BLaER1 (cell line): ENCODE results near the gene SMIM32.

Experiments used
- H3K27ac ChIP-seq: shearing (Covaris generic); formaldehyde crosslinking; 2 replicates; pipeline ENCODE4 v1.8.1; 2022
- H3K27me3 ChIP-seq: shearing (Covaris generic); formaldehyde crosslinking; 2 replicates; pipeline ENCODE4 v1.8.1; 2022
- H3K36me3 ChIP-seq: shearing (Covaris generic); formaldehyde crosslinking; 2 replicates; pipeline ENCODE4 v1.8.1; 2022
- H3K4me1 ChIP-seq: shearing (Covaris generic); formaldehyde crosslinking; 2 replicates; pipeline ENCODE4 v1.8.1; 2022
- H3K4me2 ChIP-seq: shearing (Covaris generic); formaldehyde crosslinking; 2 replicates; pipeline ENCODE4 v1.8.1; 2022
- H3K4me3 ChIP-seq: shearing (Covaris generic); formaldehyde crosslinking; 2 replicates; pipeline ENCODE4 v1.8.1; 2022
- H3K9ac ChIP-seq: shearing (Covaris generic); formaldehyde crosslinking; 2 replicates; pipeline ENCODE4 v1.8.1; 2022
- H3K9me3 ChIP-seq: shearing (Covaris generic); formaldehyde crosslinking; 2 replicates; pipeline ENCODE4 v1.8.1; 2022
- H4K20me1 ChIP-seq: shearing (Covaris generic); formaldehyde crosslinking; 2 replicates; pipeline ENCODE4 v1.8.1; 2022
- Cebpa-rat ChIP-seq: shearing (Covaris generic); IDR thresholded peaks from 2 replicates; pipeline ENCODE4 v1.8.1; 2022

The SMIM32 gene

GRCh38 chr5:136190091-136190720, 2.8 kb downstream of the SMIM32 start:
- no peak overlapping the region for H3K4me3 ChIP-seq
- H3K9me3 ChIP-seq = peaks cover 24% of the 10 kb centered on the region
- TF ChIP-seq Cebpa-rat = no peak
- H4K20me1 ChIP-seq = no peaks in the 10 kb centered on the region
- H3K4me1 ChIP-seq = no peaks in the 10 kb centered on the region
- no peak overlapping the region for H3K9ac ChIP-seq
- H3K27me3 ChIP-seq = peaks cover 44% of the 10 kb centered on the region
- H3K27ac ChIP-seq = no peak overlapping the region
- peaks cover 41% of the 10 kb centered on the region for H3K36me3 ChIP-seq
- no peak overlapping the region for H3K4me2 ChIP-seq

GRCh38 chr5:136188859-136189258, 4.1 kb downstream of the SMIM32 start:
- H3K9ac ChIP-seq = no peak overlapping the region
- H3K4me1 ChIP-seq = no peaks in the 10 kb centered on the region
- no peaks in the 10 kb centered on the region for H4K20me1 ChIP-seq
- TF ChIP-seq Cebpa-rat = no peak
- peaks cover 41% of the 10 kb centered on the region for H3K27me3 ChIP-seq
- peaks cover 41% of the 10 kb centered on the region for H3K36me3 ChIP-seq
- peaks cover 24% of the 10 kb centered on the region for H3K9me3 ChIP-seq
- no peak overlapping the region for H3K4me3 ChIP-seq
- no peak overlapping the region for H3K27ac ChIP-seq
- no peak overlapping the region for H3K4me2 ChIP-seq

- no peak for TF ChIP-seq Cebpa-rat
- Histone ChIP-seq H3K27me3 (peaks cover 20% of the 10 kb centered on the region), H4K20me1 (no peaks in the 10 kb centered on the region), H3K4me2 (no peak overlapping the region), H3K27ac (no peak overlapping the region), H3K4me1 (no peaks in the 10 kb centered on the region), H3K9ac (no peak overlapping the region), H3K36me3 (peaks cover 36% of the 10 kb centered on the region), H3K9me3 (peaks cover 16% of the 10 kb centered on the region), H3K4me3 (no peak overlapping the region)
Measured at GRCh38 chr5:136186796-136187195, 6.2 kb downstream of the SMIM32 start.

GRCh38 chr5:136185974-136186665, 6.8 kb downstream of the SMIM32 start:
- Histone ChIP-seq H3K4me1 (no peaks in the 10 kb centered on the region), H3K4me3 (no peak overlapping the region), H3K27ac (no peak overlapping the region), H4K20me1 (no peaks in the 10 kb centered on the region), H3K36me3 (peaks cover 34% of the 10 kb centered on the region), H3K4me2 (no peak overlapping the region), H3K9me3 (peaks cover 9% of the 10 kb centered on the region), H3K9ac (no peak overlapping the region), H3K27me3 (peaks cover 13% of the 10 kb centered on the region)
- no peak for TF ChIP-seq Cebpa-rat

- Histone ChIP-seq H4K20me1 (no peaks in the 10 kb centered on the region), H3K27ac (no peak overlapping the region), H3K4me2 (no peak overlapping the region), H3K4me3 (no peak overlapping the region), H3K36me3 (peaks cover 39% of the 10 kb centered on the region), H3K27me3 (no peaks in the 10 kb centered on the region), H3K9ac (no peak overlapping the region), H3K4me1 (peaks cover 5% of the 10 kb centered on the region; the same call in 1 of the 2 replicates), H3K9me3 (no peaks in the 10 kb centered on the region)
- no peak for TF ChIP-seq Cebpa-rat
Measured at GRCh38 chr5:136182618-136183017, 10.3 kb downstream of the SMIM32 start.

GRCh38 chr5:136174021-136174659, 18.8 kb downstream of the SMIM32 start:
- Histone ChIP-seq H3K27ac (no peak overlapping the region), H3K36me3 (peaks cover 74% of the 10 kb centered on the region)

DNA sequence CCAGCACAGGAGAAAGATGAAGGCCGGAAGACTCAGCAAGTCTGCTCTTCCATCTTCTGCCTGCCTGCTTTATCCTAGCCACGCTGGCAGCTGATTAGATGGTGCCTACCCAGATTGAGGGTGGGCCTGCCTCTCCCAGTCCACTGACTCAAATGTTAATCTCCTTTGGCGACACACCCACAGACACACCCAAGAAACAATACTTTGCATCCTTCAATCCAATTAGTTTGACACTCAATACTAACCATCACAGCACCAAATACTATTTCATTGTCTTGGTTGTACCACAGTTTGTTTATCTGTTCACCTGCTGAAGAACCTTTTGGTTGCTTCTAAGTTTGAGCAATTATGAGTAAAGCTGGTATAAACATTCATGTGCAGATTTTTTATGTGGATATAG, 23.7 kb downstream of the SMIM32 start:
- Histone ChIP-seq H3K4me2 (no peak overlapping the region), H3K27me3 (no peaks in the 10 kb centered on the region), H3K27ac (no peak overlapping the region), H3K4me1 (peaks cover 7% of the 10 kb centered on the region; the same call in 1 of the 2 replicates), H4K20me1 (peaks cover 72% of the 10 kb centered on the region), H3K36me3 (peaks cover 59% of the 10 kb centered on the region), H3K9me3 (no peaks in the 10 kb centered on the region), H3K9ac (no peak overlapping the region), H3K4me3 (no peak overlapping the region)
- no peak for TF ChIP-seq Cebpa-rat

More at GRCh38 chr5:136174021-136174659, 18.8 kb downstream of the SMIM32 start:
- peaks cover 5% of the 10 kb centered on the region; the same call in 1 of the 2 replicates for H3K4me1 ChIP-seq
- no peaks in the 10 kb centered on the region for H3K9me3 ChIP-seq
- no peak overlapping the region for H3K9ac ChIP-seq
- no peaks in the 10 kb centered on the region for H3K27me3 ChIP-seq
- H4K20me1 ChIP-seq = peaks cover 48% of the 10 kb centered on the region
- H3K4me2 ChIP-seq = no peak overlapping the region
- no peak overlapping the region for H3K4me3 ChIP-seq
- no peak for TF ChIP-seq Cebpa-rat

GRCh38 chr5:136166909-136167308, 26.1 kb downstream of the SMIM32 start:
- no peaks in the 10 kb centered on the region for H3K27me3 ChIP-seq
- H3K9ac ChIP-seq = no peak overlapping the region
- H3K9me3 ChIP-seq = no peaks in the 10 kb centered on the region
- no peak for TF ChIP-seq Cebpa-rat
- H4K20me1 ChIP-seq = peaks cover 74% of the 10 kb centered on the region
- no peak overlapping the region for H3K4me3 ChIP-seq
- no peak overlapping the region for H3K27ac ChIP-seq
- H3K4me2 ChIP-seq = no peak overlapping the region
- peaks cover 60% of the 10 kb centered on the region for H3K36me3 ChIP-seq
- peaks cover 12% of the 10 kb centered on the region; the same call in 1 of the 2 replicates for H3K4me1 ChIP-seq

GRCh38 chr5:136164226-136164625, 28.7 kb downstream of the SMIM32 start:
- Histone ChIP-seq H3K4me3 (no peak overlapping the region), H3K9ac (no peak overlapping the region), H4K20me1 (peaks cover 74% of the 10 kb centered on the region), H3K4me2 (no peak overlapping the region), H3K27ac (no peak overlapping the region), H3K27me3 (no peaks in the 10 kb centered on the region), H3K9me3 (no peaks in the 10 kb centered on the region), H3K4me1 (peaks cover 12% of the 10 kb centered on the region; the same call in 1 of the 2 replicates), H3K36me3 (peaks cover 57% of the 10 kb centered on the region)
- TF ChIP-seq Cebpa-rat = no peak

- peaks cover 10% of the 10 kb centered on the region; the same call in 1 of the 2 replicates for H3K4me1 ChIP-seq
- no peak for TF ChIP-seq Cebpa-rat
- no peaks in the 10 kb centered on the region for H3K9me3 ChIP-seq
- H3K36me3 ChIP-seq = peaks cover 50% of the 10 kb centered on the region
- no peak overlapping the region for H3K4me3 ChIP-seq
- no peak overlapping the region for H3K4me2 ChIP-seq
- H3K27ac ChIP-seq = no peak overlapping the region
- H3K27me3 ChIP-seq = no peaks in the 10 kb centered on the region
- peaks cover 70% of the 10 kb centered on the region for H4K20me1 ChIP-seq
- H3K9ac ChIP-seq = no peak overlapping the region
Measured at GRCh38 chr5:136162008-136162407, 31.0 kb downstream of the SMIM32 start.
